Gastrocnemius medialis (tissue), 4 donors: ENCODE data around the gene PIN4.

ENCODE experiments used
- POLR2A ChIP-seq, 2 donors: fragments of 450-650 bp; IDR thresholded peaks; one replicate each; pipeline ENCODE4 v1.6.1; 2017; ENCODE audit warnings: antibody characterized with exemption in 2 of 2, mild to moderate bottlenecking in 2 of 2, moderate library complexity in 2 of 2
- TF ChIP-seq, protein P1 (sequence below), 5 experiments: fragments of 450-650 bp in 3 of 5; fragments of 200-600 bp in 2 of 5; sonication (generic) in 2 of 5; IDR thresholded peaks in 4 of 5; conservative IDR thresholded peaks in 1 of 5; 1 replicate in 4 of 5; 2 replicates in 1 of 5; pipeline ENCODE4 v1.5.1; 2016 to 2019; ENCODE audit warnings: antibody characterized with exemption in 5 of 5, mild to moderate bottlenecking in 3 of 5, moderate library complexity in 3 of 5

GRCh38 chrX:72201836-72202536 lies 20.4 kb downstream of the PIN4 start:
- TF ChIP-seq, protein P1, sequence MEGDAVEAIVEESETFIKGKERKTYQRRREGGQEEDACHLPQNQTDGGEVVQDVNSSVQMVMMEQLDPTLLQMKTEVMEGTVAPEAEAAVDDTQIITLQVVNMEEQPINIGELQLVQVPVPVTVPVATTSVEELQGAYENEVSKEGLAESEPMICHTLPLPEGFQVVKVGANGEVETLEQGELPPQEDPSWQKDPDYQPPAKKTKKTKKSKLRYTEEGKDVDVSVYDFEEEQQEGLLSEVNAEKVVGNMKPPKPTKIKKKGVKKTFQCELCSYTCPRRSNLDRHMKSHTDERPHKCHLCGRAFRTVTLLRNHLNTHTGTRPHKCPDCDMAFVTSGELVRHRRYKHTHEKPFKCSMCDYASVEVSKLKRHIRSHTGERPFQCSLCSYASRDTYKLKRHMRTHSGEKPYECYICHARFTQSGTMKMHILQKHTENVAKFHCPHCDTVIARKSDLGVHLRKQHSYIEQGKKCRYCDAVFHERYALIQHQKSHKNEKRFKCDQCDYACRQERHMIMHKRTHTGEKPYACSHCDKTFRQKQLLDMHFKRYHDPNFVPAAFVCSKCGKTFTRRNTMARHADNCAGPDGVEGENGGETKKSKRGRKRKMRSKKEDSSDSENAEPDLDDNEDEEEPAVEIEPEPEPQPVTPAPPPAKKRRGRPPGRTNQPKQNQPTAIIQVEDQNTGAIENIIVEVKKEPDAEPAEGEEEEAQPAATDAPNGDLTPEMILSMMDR (IDR thresholded peaks at IDR 0.05 in 4 of 5, conservative IDR thresholded peaks at IDR 0.05 in 1 of 5) = no peak
- TF ChIP-seq POLR2A (IDR thresholded peaks at IDR 0.05) = no peak
